ENCODE measurements around the gene SLC7A11.

DNA sequence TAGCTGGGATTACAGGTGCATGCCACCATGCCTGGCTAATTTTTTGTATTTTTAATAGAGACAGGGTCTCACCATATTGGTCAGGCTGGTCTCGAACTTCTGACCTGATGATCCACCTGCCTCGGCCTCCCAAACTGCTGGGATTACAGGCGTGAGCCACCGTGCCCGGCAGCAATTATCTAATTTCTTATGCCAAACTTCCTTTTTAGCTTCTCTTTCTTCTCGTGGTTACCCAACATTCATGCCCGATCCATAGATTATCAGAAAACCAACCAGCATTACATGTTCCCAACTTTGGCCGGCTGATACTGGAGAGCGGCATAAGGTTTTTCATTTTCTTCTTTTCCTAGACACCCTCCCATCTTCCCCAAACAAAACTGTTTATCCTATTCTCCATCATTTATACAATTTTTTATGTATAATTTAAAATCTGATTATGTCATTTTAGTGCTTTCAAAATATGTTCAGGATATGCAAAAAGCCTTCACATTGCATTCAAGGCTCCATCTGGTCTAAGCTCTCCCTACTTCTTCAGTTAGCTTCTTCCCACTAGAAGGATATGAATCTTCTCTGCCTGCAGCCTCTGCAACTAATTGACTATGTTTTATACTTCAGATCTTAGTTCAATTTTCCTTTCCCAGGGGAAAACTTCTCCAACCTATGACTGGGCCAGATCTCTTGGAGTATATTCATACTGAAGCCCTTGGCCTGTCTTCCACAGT, 8.7 kb downstream of the SLC7A11 start:
- no peak for TF ChIP-seq POLR2A (IDR thresholded peaks at IDR 0.05)
- TF ChIP-seq, protein P1, sequence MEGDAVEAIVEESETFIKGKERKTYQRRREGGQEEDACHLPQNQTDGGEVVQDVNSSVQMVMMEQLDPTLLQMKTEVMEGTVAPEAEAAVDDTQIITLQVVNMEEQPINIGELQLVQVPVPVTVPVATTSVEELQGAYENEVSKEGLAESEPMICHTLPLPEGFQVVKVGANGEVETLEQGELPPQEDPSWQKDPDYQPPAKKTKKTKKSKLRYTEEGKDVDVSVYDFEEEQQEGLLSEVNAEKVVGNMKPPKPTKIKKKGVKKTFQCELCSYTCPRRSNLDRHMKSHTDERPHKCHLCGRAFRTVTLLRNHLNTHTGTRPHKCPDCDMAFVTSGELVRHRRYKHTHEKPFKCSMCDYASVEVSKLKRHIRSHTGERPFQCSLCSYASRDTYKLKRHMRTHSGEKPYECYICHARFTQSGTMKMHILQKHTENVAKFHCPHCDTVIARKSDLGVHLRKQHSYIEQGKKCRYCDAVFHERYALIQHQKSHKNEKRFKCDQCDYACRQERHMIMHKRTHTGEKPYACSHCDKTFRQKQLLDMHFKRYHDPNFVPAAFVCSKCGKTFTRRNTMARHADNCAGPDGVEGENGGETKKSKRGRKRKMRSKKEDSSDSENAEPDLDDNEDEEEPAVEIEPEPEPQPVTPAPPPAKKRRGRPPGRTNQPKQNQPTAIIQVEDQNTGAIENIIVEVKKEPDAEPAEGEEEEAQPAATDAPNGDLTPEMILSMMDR (IDR thresholded peaks at IDR 0.05): no peak

Measured in lower leg skin (tissue), 3 donors.